H9 (cell line): ENCODE data around the gene PRMT7. TPM values are rescaled to one million over a fixed set of nuclear protein-coding genes. Genes with fewer than 3 reads are reported as not detected.

Experiments used
- DNase-seq: peaks from one replicate; pipeline ENCODE4 v3.0.0-alpha.2; 2017
- H2AFZ ChIP-seq: one replicate; pipeline ENCODE4 v1.6.1; 2013; ENCODE audit warnings: mild to moderate bottlenecking, low read length, control low read depth, moderate library complexity
- H2AK5ac ChIP-seq: 2 replicates; pipeline ENCODE4 v1.6.1; 2013; ENCODE audit warnings: low read length, control low read depth, mixed read lengths; ENCODE audit not compliant: insufficient read length
- H2BK120ac ChIP-seq: one replicate; pipeline ENCODE4 v1.6.1; 2013; ENCODE audit warnings: low read depth, mild to moderate bottlenecking, low read length, control low read depth, inconsistent platforms; ENCODE audit not compliant: poor library complexity, severe bottlenecking
- H2BK12ac ChIP-seq: 2 replicates; pipeline ENCODE4 v1.6.1; 2013; ENCODE audit warnings: low read length, control low read depth, mixed read lengths, low read depth; ENCODE audit not compliant: insufficient read length
- H2BK15ac ChIP-seq: 2 replicates; pipeline ENCODE4 v1.6.1; 2013; ENCODE audit warnings: low read depth, low read length, control low read depth
- H2BK20ac ChIP-seq: one replicate; pipeline ENCODE4 v1.6.1; 2013; ENCODE audit warnings: low read depth, mild to moderate bottlenecking, low read length, control low read depth, inconsistent platforms; ENCODE audit not compliant: poor library complexity, severe bottlenecking
- H2BK5ac ChIP-seq: 2 replicates; pipeline ENCODE4 v1.6.1; 2013; ENCODE audit warnings: low read length, control low read depth, mixed read lengths; ENCODE audit not compliant: insufficient read length
- H3K14ac ChIP-seq: 2 replicates; pipeline ENCODE4 v1.6.1; 2013; ENCODE audit warnings: low read length, control low read depth; ENCODE audit not compliant: insufficient read depth
- H3K18ac ChIP-seq: 2 replicates; pipeline ENCODE4 v1.6.1; 2013; ENCODE audit warnings: low read depth, mild to moderate bottlenecking, mixed read lengths, low read length, control low read depth; ENCODE audit not compliant: insufficient read length
- H3K23ac ChIP-seq: 2 replicates; pipeline ENCODE4 v1.6.1; 2013; ENCODE audit warnings: low read length, control low read depth, mixed read lengths, low read depth; ENCODE audit not compliant: insufficient read length
- H3K23me2 ChIP-seq: 2 replicates; pipeline ENCODE4 v1.6.1; 2013; ENCODE audit warnings: low read depth, mild to moderate bottlenecking, mixed read lengths, low read length, control low read depth; ENCODE audit not compliant: insufficient read length, poor library complexity, severe bottlenecking
- H3K27ac ChIP-seq: 2 replicates; pipeline ENCODE4 v1.5.1; 2013; ENCODE audit warnings: low read length, control low read depth, mixed read lengths, low read depth; ENCODE audit not compliant: insufficient read length
- H3K27me3 ChIP-seq: 2 replicates; pipeline ENCODE4 v1.6.1; 2013; ENCODE audit warnings: low read length, control low read depth, inconsistent platforms; ENCODE audit not compliant: insufficient read depth
- H3K4ac ChIP-seq: 2 replicates; pipeline ENCODE4 v1.6.1; 2013; ENCODE audit warnings: low read depth, mild to moderate bottlenecking, control low read depth, inconsistent platforms, low read length, moderate library complexity
- H3K4me1 ChIP-seq: 2 replicates; pipeline ENCODE4 v1.6.1; 2013; ENCODE audit warnings: low read length, control low read depth, inconsistent platforms; ENCODE audit not compliant: insufficient read depth
- H3K4me2 ChIP-seq: 2 replicates; pipeline ENCODE4 v1.6.1; 2013; ENCODE audit warnings: low read length, control low read depth, mixed read lengths; ENCODE audit not compliant: insufficient read length, insufficient read depth
- H3K56ac ChIP-seq: 2 replicates; pipeline ENCODE4 v1.6.1; 2013; ENCODE audit warnings: low read depth, mild to moderate bottlenecking, mixed read lengths, low read length, control low read depth; ENCODE audit not compliant: insufficient read length
- H3K79me1 ChIP-seq: 2 replicates; pipeline ENCODE4 v1.6.1; 2013; ENCODE audit warnings: low read depth, mild to moderate bottlenecking, moderate library complexity, low read length, control low read depth, inconsistent platforms; ENCODE audit not compliant: insufficient read depth, poor library complexity, severe bottlenecking
- H3K79me2 ChIP-seq: 2 replicates; pipeline ENCODE4 v1.6.1; 2013; ENCODE audit warnings: low read length, control low read depth, inconsistent platforms; ENCODE audit not compliant: insufficient read depth
- H3K9ac ChIP-seq: 2 replicates; pipeline ENCODE4 v1.6.1; 2013; ENCODE audit warnings: low read length, control low read depth, mixed read lengths; ENCODE audit not compliant: insufficient read length; ENCODE audit errors: extremely low read depth
- H3K9me3 ChIP-seq: one replicate; pipeline ENCODE4 v1.6.1; 2013; ENCODE audit warnings: low read depth, low read length, inconsistent platforms; ENCODE audit not compliant: control insufficient read depth
- H3T11ph ChIP-seq: one replicate; pipeline ENCODE4 v1.6.1; 2013; ENCODE audit warnings: mild to moderate bottlenecking, low read length, control low read depth, inconsistent platforms
- H4K20me1 ChIP-seq: one replicate; pipeline ENCODE4 v1.6.1; 2013; ENCODE audit not compliant: control insufficient read depth, insufficient read length, insufficient read depth
- H4K5ac ChIP-seq: 2 replicates; pipeline ENCODE4 v1.6.1; 2013; ENCODE audit warnings: low read depth, mild to moderate bottlenecking, mixed read lengths, low read length, control low read depth; ENCODE audit not compliant: insufficient read length
- H4K8ac ChIP-seq: replicated peaks from 2 replicates; pipeline ENCODE4 v1.6.1; 2013; ENCODE audit warnings: low read length, control low read depth, mixed read lengths, low read depth; ENCODE audit not compliant: insufficient read length
- H4K91ac ChIP-seq: 2 replicates; pipeline ENCODE4 v1.6.1; 2013; ENCODE audit warnings: low read depth, mild to moderate bottlenecking, moderate library complexity, mixed read lengths, low read length, control low read depth; ENCODE audit not compliant: insufficient read length
- H3K27ac Mint-ChIP-seq, 3 experiments: 2 replicates in 2 of 3; 3 replicates in 1 of 3; pipeline ENCODE4 v1.8.0; 2020 to 2021; ENCODE audit warnings: mixed read lengths in 3 of 3, mild to moderate bottlenecking in 1 of 3, moderate library complexity in 1 of 3
- H3K27me3 Mint-ChIP-seq: 2 replicates; pipeline ENCODE4 v1.8.0; 2021; ENCODE audit warnings: low read depth, mild to moderate bottlenecking, moderate library complexity, mixed read lengths
- H3K36me3 Mint-ChIP-seq, 3 experiments: 2 replicates in 2 of 3; 3 replicates in 1 of 3; pipeline ENCODE4 v1.8.0; 2020 to 2021; ENCODE audit warnings: low read depth in 3 of 3, mixed read lengths in 3 of 3; ENCODE audit not compliant: insufficient read depth in 1 of 3
- H3K4me1 Mint-ChIP-seq, 2 experiments: 2 replicates each; pipeline ENCODE4 v1.8.0; 2020; ENCODE audit warnings: mixed read lengths in 2 of 2
- H3K4me3 Mint-ChIP-seq, 2 experiments: 2 replicates in 1 of 2; 3 replicates in 1 of 2; pipeline ENCODE4 v1.8.0; 2020 to 2021; ENCODE audit warnings: mild to moderate bottlenecking in 2 of 2, mixed read lengths in 2 of 2, moderate library complexity in 1 of 2
- H3K9me3 Mint-ChIP-seq, 2 experiments: 2 replicates in 1 of 2; 3 replicates in 1 of 2; pipeline ENCODE4 v1.8.0; 2020; ENCODE audit warnings: mild to moderate bottlenecking in 2 of 2, mixed read lengths in 2 of 2, moderate library complexity in 1 of 2
- CTCF ChIP-seq: fragments of 200-600 bp; sonication (generic); conservative IDR thresholded peaks from 3 replicates; pipeline ENCODE4 v1.8.0; 2021; ENCODE audit warnings: antibody characterized with exemption, mild to moderate bottlenecking
- WGBS: extraction: QIAGEN DNeasy Blood & Tissue Kit; methylation state at CpG from one replicate; pipeline ENCODE4 v1.1.7; 2013; ENCODE audit warnings: missing lambda C conversion rate, low lambda C conversion rate, mixed read lengths; ENCODE audit not compliant: insufficient read length; ENCODE audit errors: extremely low coverage; 5-methylcytosine and 5-hydroxymethylcytosine counted together
- total RNA-seq: library from RNA; stranded (reverse); gene quantifications from 2 replicates; pipeline ENCODE4 v1.2.1, GENCODE V29; 2021

PRMT7 gene
- total RNA-seq, 1 experiment from 2014 or later, result 56.6 TPM

- H3K27ac ChIP-seq, result no peak overlapping the region
- no CpG with 5 or more reads among the region's 5 CpGs for WGBS
- no peak for TF ChIP-seq CTCF
- H3K23ac ChIP-seq, result no peak overlapping the region
- H4K20me1 ChIP-seq, result no peaks in the 10 kb centered on the region
- no peak overlapping the region for H3T11ph ChIP-seq
- Mint-ChIP-seq H3K4me3 (no peak overlapping the region), H3K4me1 (peaks cover 3 to 6% of the 10 kb centered on the region in 2 experiments; a peak in 3 of 4 replicates), H3K9me3 (no peaks in the 10 kb centered on the region), H3K27ac (no peak overlapping the region; a peak in 1 of 7 replicates), H3K27me3 (no peaks in the 10 kb centered on the region), H3K36me3 (peaks cover 6 to 49% (median 25%) of the 10 kb centered on the region in 3 experiments; a peak in 6 of 7 replicates)
- no peak overlapping the region for H2AK5ac ChIP-seq
- no peak overlapping the region for H3K4ac ChIP-seq
- H4K8ac ChIP-seq, result no peak overlapping the region
- H3K14ac ChIP-seq, result no peak overlapping the region
- H4K91ac ChIP-seq, result no peak overlapping the region
- no peak overlapping the region for H3K4me2 ChIP-seq
- no peaks in the 10 kb centered on the region for H3K27me3 ChIP-seq
- H2BK20ac ChIP-seq, result no peak overlapping the region
- no peak overlapping the region for H3K18ac ChIP-seq
- no peaks in the 10 kb centered on the region for H3K23me2 ChIP-seq
- H2BK12ac ChIP-seq, result no peak overlapping the region
- H3K79me1 ChIP-seq, result no peaks in the 10 kb centered on the region
- H3K79me2 ChIP-seq, result no peaks in the 10 kb centered on the region
- H4K5ac ChIP-seq, result no peak overlapping the region
- H2BK120ac ChIP-seq, result no peak overlapping the region
- no peak overlapping the region for H2AFZ ChIP-seq
- H3K9me3 ChIP-seq, result no peaks in the 10 kb centered on the region
- no peak for DNase-seq
- H2BK5ac ChIP-seq, result no peak overlapping the region
- no peaks in the 10 kb centered on the region for H3K4me1 ChIP-seq
- H2BK15ac ChIP-seq, result no peak overlapping the region
- no peak overlapping the region for H3K56ac ChIP-seq
- H3K9ac ChIP-seq, result no peak overlapping the region
These were observed 13.5 kb downstream of the PRMT7 start for GRCh38 chr16:68324336-68324735.
